ENCODE data around the gene TBCD. TPM values are rescaled to one million over a fixed set of nuclear protein-coding genes. Genes with fewer than 3 reads are reported as not detected.
"Not testable (repeated sequence)": the region's sequence is repeated elsewhere in the genome, so short reads cannot be mapped to it uniquely, and the experiment has no call there.

TBCD gene
- total RNA-seq, 1 donor from 2014 or later: 144 TPM

DNA sequence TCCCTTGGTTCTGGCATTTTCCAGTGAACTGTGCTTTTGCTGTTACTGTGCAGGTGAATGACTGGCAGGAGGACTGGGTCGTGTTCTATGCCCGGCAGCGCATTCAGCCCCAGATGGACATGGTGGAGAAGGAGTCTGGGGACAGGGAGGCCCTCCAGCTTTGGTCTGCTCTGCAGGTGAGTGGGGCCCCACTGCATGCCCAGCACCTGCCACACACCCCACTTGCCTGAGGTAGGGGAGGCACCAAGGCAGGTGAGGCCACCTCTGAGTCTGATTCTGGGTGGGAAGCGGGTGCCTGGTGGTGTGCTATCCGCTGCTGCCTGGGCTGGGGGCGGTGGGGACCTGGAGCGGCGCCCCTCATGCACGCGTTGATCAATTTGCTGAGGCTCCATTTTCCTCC is 25.4 kb upstream of the TBCD start:
- no peak for DNase-seq (ENCODE audit: extremely low read depth, low read depth, low spot score)

DNA sequence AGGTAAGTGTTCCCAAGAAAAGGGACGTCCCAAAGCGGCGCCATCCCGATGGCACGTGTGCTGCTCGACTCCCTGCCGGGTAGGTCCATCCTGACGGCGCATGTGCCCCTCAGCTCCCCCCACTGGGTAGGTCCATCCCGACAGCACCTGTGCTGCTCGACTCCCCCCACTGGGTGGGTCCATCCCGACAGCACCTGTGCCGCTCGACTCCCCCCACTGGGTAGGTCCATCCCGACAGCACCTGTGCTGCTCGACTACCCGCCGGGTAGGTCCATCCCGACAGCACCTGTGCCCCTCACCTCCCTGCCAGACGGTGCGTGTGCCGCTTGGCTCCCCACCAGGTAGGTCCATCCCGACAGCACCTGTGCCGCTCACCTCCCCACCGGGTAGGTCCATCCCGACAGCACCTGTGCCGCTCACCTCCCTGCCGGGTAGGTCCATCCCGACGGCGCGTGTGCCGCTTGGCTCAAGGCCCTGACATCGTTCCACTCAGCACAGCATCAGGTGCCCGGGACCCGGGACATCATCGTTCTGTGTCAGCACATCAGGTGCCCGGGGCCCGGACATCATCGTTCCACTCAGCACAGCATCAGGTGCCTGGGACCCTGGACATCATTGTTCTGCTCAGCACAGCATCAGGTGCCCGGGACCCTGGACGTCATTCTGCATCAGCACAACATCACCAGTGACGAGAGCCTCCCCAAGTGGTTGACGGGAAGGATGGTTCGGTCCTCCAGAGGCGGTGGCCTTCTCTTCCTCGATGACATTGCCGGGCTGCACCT is 22.2 kb upstream of the TBCD start:
- no peak for DNase-seq (ENCODE audit: extremely low read depth, low read depth, low spot score)

DNA sequence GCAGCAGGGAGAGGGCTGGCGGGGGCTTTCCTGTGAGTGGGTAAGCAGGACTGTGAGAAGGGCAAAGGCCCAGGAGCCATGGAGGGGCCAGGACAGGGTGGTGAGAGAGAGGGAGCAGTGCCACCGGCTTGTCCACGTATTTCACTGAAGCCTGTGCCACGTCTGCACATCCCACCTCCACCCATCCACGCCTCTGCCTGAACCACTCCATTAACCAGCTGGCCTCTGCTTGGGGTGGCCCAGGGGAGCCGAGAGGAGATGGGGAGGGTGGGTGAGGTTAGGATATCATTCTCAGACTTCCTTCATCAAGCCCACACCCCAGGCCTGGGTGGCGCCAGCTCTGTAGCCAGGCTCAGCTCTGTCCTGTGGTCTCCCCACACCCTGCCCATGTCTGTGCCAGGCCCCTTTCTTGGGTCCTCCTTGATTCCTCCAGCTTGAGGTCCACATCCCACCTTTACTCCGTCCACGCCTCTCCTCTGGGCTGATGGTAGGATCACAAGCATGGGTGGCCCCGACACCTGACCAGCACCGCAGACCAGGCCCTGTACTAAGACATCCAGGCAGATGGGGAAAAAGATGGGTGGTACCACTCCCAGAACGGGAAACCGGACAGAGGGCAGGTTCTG is 19.6 kb upstream of the TBCD start:
- no peak for DNase-seq (ENCODE audit: extremely low read depth, low read depth, low spot score)

DNA sequence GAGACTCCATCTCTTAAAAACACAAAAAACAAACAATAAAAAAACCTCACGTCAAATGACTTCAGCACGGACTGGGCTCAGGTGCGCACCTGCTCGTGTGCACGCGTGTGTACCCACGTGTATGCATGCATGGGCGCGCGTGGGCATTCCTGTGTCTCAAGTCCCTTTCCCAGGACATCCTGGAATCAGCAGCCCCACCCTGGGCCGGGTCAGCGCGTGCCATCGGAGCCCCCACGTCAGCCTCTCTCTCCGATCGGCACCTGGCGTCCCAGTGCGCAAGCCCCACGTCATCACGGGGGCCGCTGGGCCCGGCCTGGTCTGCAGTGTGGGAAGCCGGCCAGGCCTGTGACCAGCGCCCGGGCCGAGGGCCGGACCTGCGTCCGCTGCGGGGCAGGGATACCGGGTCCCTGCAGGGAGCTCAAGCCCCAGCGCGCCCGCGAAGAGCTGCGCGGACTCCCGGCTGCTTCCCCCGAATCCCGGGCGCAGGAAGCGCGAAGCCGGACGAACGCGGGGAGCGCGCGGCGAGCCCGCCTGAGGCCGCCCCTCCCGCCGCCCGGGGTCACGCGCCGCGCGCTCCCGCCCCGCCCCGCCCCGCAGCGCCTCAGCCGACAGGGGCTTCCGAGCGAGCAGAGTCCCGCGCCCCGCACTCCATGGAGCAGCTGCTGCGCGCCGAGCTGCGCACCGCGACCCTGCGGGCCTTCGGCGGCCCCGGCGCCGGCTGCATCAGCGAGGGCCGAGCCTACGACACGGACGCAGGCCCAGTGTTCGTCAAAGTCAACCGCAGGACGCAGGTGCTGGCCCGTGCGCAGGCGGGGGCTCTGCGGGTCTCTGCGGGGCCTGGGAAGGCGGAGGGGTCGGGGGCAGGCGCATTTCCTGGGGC is 16.6 kb upstream of the TBCD start, which contains the start of gene FN3K:
Gene FN3K, plus strand, starts transcription at position 629 of the 880 bp plus-strand sequence. Its CDS starts 22 bp downstream, at position 651.
- DNase-seq (ENCODE audit: extremely low read depth, low read depth, low spot score): no peak

DNA sequence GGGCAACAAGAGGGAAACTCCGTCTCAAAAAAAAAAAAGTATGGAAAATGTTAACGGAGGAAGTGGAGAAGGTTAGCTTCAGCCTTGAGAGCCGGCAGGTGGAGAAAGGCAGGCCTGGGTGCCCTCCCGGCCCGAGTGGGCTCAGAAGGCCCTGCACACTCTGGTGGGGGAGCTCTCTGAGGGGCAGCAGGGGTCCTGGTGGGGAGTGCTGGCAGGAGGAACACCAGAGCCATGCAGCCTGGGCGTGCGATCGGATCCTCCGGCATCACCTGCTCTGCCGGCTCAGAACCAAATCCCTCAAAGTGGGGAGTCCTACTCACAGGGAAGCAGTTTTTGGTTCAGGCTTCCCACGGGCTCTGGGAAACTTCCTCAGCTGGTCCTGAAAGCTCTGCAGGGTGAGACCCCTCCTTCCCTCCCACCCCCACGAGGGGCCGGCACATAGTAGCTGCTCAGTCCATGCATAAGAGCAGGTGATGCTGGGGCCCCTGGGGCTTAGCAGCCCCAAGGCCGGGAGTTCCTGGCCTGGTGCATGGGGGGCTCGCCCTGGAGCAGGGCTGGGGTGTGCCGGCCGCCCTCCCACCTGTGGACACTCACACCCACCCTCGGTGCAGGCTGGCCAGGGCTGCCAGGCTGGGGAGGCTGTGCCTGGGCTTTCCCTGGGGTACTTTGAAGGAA is 15.2 kb upstream of the TBCD start:
- no peak for DNase-seq (ENCODE audit: extremely low read depth, low read depth, low spot score)

DNA sequence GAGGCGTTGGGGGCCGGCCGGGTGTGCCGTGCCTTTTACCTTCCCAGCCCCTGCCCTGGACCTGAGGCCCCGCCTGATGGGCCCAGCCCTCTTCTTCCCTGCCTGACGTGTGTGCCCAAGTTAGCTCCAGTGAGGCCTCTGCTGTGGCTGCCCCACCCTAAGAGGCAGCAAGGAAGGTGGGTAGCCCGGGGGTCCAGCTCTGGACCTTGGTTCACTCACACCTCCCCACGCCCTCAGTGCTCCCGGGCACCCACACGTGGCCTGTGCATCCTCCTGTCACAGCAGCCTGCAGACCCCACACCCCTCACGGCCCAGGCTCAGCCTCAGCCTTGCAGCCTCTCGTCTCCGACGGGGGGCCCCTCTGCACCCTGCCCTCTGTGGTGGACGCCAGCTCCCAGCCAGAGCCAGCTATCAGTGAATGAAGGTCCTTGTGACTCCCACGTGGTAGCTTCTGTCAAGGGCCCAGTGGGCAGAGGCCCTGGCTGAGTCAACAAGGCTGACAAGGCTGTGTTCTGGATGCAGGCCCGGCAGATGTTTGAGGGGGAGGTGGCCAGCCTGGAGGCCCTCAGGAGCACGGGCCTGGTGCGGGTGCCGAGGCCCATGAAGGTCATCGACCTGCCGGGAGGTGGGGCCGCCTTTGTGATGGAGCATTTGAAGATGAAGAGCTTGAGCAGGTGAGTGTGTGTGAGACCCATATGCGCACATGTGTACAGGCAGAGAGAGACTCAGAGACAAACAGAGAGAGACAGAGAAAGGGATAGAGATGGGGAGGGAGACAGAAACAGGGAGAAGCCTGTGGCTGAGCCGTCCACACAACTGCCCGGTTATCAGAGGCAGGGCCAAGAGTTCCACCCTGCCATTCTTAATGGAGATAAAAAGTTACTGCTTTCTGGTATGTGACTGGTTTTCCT is 13.6 kb upstream of the TBCD start:
- no peak for DNase-seq (ENCODE audit: extremely low read depth, low read depth, low spot score)

DNA sequence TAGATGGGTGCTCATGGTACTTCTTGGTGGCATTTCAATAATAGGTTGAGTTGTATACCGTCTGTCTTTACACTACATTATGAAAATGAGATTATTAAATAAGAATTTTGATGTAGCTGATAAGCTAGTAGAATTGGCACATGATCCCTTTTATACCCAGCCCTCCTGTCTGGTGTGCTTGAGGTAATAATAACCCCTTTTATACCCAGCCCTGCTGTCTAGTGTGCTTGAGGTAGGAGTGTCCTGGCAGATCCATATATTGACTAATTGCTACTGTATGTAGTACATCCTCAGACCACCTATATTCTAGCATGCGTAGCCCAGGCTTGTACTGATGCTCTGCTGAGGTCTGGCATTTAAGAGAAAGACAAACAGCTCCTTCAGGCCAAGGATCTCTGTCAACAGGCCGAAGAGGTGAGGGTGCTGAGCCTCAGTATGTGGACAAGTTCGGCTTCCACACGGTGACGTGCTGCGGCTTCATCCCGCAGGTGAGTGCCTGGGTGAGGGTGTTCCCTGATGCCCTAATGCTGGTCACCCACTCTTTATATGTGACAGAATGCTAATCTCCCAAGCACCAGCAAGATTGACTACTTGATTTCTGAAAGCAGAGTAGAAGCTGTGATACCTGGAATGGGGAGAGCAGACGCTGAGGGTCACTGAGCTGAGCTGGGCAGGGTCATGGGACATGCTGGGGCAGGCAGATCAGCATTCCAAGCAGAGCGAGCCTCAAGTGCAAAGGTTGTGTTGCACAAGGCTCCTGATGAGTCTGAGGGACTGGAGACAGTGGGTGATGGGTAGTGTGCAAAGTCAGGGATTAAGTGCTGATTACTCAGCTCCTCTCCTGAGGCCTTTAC is 10.7 kb upstream of the TBCD start:
- no peak for DNase-seq (ENCODE audit: extremely low read depth, low read depth, low spot score)

DNA sequence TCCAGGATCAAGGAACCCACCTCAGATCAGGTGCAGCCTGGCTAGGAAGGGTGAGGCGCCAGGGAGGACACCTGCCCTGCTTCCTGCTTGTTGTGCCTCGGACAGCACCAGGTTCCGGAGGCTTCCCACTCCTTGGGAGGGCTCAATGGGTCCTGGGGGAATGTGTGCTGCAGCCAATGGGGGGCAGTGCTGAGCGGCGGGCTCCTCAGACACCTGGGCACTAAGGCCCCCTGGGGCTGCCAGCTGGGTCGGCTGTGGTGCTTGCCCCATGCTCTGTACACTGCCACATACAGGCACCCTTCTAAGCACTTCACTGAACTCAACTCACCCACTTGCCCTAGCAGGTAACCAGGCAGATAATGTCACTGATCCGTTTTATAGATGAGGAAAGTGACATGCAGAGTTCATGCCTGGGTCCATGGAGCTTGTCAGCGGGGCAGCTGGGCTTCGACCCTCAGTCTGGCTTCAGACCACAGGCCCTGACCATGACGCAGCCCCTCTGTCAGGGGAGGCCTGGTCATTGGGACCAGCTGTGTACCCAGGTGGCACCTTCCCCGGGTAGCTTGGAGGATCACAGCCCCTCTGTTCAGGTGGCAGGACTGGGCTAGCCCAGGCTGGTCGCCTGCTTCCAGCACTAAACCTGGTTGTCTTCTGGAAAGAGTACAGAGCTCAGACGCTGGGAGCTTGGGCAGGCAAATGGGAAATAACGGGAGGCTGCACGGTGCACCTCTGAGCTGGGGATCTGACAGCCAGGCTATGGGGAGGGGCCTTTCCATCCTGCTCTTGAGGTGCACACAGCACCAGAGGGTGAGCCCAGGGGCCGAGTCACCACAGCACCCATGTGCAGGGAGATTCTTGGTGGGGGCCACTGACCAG is 8.3 kb upstream of the TBCD start:
- no peak for DNase-seq (ENCODE audit: extremely low read depth, low read depth, low spot score)

DNA sequence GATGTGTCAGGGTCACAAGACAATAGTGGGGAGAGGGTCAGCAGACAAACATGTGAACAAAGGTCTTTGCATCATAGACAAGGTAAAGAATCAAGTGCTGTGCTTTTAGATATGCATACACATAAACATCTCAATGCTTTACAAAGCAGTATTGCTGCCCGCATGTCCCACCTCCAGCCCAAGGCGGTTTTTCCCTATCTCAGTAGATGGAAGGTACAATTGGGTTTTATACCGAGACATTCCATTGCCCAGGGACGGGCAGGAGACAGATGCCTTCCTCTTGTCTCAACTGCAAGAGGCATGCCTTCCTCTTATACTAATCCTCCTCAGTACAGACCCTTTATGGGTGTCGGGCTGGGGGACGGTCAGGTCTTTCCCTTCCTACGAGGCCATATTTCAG is 7.1 kb upstream of the TBCD start:
- not testable (repeated sequence) for DNase-seq (ENCODE audit: extremely low read depth, low read depth, low spot score)

DNA sequence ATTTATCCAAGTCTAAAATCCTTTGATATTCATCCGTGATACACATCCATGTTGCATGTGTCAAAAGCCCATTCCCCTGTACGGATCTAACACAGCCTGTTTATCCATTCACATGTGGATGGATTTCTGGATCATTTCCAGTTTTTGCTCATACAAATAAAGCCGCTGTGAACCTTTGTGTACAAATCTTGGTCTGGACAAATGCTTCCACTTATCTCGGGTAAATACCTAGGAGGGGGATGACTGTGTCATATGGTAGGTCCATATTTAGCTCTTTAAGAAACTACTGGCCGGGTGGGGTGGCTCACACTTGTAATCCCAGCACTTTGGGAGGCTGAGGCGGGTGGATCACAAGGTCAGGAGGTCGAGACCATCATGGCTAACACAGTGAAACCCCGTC is 6.3 kb upstream of the TBCD start:
- DNase-seq (ENCODE audit: extremely low read depth, low read depth, low spot score): no peak

DNA sequence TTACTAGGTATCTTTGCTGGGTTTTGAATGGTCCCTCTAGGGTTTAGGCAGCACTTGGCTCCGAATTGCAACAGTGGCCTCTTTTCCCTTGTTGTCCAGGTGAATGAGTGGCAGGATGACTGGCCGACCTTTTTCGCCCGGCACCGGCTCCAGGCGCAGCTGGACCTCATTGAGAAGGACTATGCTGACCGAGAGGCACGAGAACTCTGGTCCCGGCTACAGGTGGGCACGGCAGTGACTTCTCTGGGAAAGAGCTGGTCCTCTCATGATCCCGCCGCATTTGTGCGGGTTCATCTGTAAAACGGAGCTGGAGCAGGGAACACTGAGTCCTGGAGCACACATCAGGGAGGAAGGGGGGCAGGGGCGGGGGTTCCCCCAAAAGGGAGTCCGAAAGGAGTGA is 3.1 kb upstream of the TBCD start:
- no peak for DNase-seq (ENCODE audit: extremely low read depth, low read depth, low spot score)

DNA sequence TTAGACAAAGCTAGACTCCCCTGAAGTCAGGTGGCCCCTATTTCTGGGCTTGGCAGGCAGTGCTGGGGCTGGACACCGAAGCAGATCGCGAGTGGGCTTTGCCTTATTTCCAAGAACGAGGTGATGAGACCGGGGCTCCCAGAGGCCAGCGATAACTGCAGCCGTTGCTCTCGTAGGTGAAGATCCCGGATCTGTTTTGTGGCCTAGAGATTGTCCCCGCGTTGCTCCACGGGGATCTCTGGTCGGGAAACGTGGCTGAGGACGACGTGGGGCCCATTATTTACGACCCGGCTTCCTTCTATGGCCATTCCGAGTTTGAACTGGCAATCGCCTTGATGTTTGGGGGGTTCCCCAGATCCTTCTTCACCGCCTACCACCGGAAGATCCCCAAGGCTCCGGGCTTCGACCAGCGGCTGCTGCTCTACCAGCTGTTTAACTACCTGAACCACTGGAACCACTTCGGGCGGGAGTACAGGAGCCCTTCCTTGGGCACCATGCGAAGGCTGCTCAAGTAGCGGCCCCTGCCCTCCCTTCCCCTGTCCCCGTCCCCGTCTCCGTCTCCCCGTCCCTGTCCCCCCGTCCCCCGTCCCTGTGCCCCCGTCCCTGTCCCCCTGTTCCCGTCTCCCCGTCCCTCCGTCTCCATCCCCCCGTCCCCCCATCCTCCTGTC is 1.5 kb upstream of the TBCD start:
- DNase-seq (ENCODE audit: extremely low read depth, low read depth, low spot score): no peak

DNA sequence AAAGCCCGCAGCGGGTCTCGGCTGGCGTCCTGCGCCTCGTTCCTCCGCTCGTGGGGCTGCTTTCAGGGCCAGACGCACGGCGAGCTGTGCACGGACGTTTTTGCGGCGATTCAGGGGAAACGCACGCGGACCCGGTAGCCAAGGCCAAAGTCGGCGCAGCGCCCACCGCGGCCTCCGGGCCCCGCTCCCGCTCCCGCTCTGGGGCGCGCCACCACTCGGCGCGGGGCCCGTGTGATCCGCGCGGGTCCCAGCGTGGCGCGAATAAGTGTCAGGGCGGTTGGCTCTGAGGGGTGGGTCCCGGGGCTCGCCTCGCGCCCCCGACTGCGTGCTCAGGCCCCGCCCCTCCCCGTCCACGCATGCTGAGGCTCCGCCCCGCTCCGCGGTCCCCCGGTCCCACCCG is 694 bp upstream of the TBCD start:
- no peak for DNase-seq (ENCODE audit: extremely low read depth, low read depth, low spot score)

DNA sequence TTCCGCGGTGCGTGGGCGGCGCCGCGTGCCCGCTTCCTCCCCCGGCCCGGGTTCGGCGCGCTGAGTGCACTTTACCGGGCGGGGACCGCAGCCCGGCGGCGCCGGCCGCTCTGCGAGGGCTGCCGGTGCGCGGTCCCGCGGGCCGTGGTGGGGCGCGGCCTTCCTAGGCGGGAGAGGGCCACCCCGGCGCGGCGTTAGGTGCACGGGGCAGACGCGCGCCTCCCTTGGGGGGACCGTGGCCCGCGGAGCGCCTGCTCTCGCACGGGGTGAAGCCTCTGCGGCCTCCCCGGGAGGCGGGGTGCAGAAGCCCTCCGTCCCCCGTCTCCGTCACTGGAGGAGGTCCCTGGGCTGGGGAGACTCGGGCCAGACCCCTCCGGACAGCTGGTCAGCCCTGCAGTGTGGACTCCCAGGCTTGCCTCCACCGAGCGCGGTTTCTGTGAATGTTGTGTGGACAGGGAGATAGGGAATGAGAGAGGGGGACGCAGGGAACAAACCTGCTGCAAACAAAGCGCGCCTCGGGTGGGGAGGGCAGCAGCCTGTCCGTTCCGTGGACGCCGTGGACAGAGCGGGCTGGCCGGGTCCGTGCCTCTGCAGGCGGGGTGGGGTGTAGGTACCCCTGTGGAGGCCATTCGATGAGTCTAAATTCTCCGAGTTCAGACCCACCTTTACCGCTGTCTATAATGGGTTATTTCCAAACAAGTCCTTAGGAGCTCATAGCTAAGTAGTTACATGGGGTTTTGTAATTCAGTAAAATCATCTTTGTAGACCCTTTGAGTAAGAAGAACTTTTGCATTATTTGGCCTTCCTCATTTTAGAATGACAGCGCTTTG is 721 bp downstream of the TBCD start:
- DNase-seq (ENCODE audit: extremely low read depth, low read depth, low spot score): no peak

DNA sequence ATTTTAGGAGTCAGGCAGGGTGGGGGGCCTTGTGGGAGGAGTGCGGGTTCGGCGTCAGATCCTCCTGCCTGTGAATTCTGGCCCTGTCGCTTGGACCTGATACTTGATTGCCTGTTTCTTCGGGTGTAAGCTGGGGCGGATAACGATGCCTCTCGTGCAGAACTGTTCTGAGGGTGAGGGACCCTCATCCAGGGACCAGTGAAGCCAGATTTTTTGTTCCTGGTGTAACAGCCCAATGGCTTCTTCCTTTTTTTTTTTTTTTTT is 1.3 kb downstream of the TBCD start:
- no peak for DNase-seq (ENCODE audit: extremely low read depth, low read depth, low spot score)

DNA sequence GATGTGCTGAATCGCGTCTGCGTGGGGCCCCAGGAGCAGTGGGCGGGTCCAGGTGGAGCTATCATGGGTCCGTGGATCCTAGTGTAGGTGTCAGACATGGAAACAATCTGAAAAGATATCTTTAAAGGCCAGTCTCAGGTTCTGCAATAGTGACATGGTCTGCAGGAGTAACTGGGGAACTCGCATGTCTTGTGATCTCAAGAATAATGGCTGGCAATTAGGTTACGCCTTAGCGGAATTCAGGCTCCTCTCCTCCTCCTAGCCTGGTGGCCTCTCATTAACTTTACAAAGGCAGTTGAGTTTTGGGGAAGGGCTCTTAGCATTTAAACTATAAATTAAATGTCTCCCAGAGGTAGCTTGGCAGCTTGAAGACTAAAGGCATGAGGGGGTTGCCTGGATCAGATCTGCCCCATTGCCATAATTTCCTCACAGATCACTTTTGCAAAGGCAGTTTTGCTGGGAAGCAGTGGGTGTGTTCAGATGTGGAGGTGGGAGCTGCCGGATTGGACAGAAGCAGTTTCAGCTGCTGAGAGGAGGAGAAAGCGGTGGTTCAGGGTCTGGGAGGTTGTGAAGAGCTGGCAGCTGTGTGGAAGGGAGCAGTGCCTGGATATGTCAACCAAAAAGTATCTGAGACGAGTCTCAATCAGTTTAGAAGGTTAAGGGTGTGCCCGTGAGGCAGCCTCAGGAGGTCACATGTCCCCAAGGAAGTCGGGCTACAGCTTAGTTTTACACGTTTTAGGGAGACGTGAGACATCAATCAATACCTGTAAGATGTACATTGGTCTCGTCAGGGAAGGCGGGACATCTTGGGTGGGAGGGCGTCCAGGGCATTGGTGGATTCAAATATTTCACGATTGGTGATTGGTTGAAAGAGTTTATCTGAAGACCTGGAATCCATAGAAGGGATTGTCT is 2.7 kb downstream of the TBCD start:
- no peak for DNase-seq (ENCODE audit: extremely low read depth, low read depth, low spot score)

Data from glomerular endothelial cell (primary cell).